PC-3 (cell line): Measurements from ENCODE around the gene EFCAB11.

Experiments
- EZH2 ChIP-seq: fragments of 300-600 bp; sonication (generic); IDR thresholded peaks from one replicate; pipeline ENCODE4 v1.6.1; 2017; ENCODE audit warnings: antibody characterized with exemption, mild to moderate bottlenecking, low read length; ENCODE audit not compliant: unreplicated experiment
- EZH2phosphoT487 ChIP-seq: fragments of 300-600 bp; sonication (generic); IDR thresholded peaks from 2 replicates; pipeline ENCODE4 v1.6.1; 2018; ENCODE audit warnings: mild to moderate bottlenecking, antibody characterized with exemption, low read length, borderline replicate concordance
- TF ChIP-seq, protein P1 (sequence below): fragments of 300-600 bp; sonication (generic); conservative IDR thresholded peaks from 2 replicates; pipeline ENCODE4 v1.5.1; 2017; ENCODE audit warnings: antibody characterized with exemption, low read depth, mild to moderate bottlenecking, low read length

DNA sequence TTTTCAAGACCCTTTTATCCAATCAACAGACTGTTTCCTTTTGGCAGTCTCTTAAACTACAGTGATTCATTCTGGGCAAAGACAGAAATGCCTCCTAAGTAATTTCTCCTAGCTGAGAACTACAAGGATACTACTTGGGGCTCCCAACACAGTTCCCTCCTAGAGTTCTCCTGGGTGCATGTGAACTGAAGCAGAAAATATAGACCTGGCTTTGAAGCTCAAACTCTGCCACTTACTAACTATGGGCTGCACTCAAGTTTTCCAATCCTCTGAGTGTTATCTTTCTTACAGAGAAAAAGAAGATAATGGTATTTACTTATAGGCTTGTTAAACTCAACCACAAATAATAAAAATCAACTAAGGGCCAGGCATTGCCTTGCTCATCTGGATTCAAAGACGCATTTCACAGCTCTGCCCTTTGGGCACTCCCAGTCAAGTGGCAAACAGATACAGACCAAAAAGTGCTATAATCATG lies 97.6 kb downstream of the EFCAB11 start:
- TF ChIP-seq, protein P1, sequence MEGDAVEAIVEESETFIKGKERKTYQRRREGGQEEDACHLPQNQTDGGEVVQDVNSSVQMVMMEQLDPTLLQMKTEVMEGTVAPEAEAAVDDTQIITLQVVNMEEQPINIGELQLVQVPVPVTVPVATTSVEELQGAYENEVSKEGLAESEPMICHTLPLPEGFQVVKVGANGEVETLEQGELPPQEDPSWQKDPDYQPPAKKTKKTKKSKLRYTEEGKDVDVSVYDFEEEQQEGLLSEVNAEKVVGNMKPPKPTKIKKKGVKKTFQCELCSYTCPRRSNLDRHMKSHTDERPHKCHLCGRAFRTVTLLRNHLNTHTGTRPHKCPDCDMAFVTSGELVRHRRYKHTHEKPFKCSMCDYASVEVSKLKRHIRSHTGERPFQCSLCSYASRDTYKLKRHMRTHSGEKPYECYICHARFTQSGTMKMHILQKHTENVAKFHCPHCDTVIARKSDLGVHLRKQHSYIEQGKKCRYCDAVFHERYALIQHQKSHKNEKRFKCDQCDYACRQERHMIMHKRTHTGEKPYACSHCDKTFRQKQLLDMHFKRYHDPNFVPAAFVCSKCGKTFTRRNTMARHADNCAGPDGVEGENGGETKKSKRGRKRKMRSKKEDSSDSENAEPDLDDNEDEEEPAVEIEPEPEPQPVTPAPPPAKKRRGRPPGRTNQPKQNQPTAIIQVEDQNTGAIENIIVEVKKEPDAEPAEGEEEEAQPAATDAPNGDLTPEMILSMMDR: no peak
- TF ChIP-seq EZH2 (no peak), EZH2phosphoT487 (no peak)
